HepG2 (cell line): Measurements from ENCODE around the gene TRIM10. TPM values are rescaled to one million over a fixed set of nuclear protein-coding genes. Genes with fewer than 3 reads are reported as not detected.

Experiments used
- GZF1 ChIP-seq: sonication (generic); formaldehyde crosslinking; IDR thresholded peaks from 2 replicates; pipeline ENCODE4 v1.5.1; 2020; ENCODE audit warnings: mild to moderate bottlenecking, missing genetic modification reagents
- MAF1 ChIP-seq: sonication (generic); formaldehyde crosslinking; IDR thresholded peaks from 2 replicates; pipeline ENCODE4 v1.5.0; 2020; ENCODE audit warnings: missing genetic modification reagents, borderline replicate concordance
- MEIS1 ChIP-seq: sonication (generic); formaldehyde crosslinking; IDR thresholded peaks from 2 replicates; pipeline ENCODE4 v1.9.0; 2021; ENCODE audit warnings: mild to moderate bottlenecking, missing genetic modification reagents, moderate library complexity, borderline replicate concordance
- MIER2 ChIP-seq: IDR thresholded peaks from 2 replicates; pipeline ENCODE4 v1.6.1; 2016; ENCODE audit warnings: missing biosample characterization, missing genetic modification reagents
- MTF1 ChIP-seq: sonication (generic); formaldehyde crosslinking; IDR thresholded peaks from 2 replicates; pipeline ENCODE4 v1.5.0; 2020; ENCODE audit warnings: missing genetic modification reagents
- MYC ChIP-seq: sonication (generic); formaldehyde crosslinking; IDR thresholded peaks from 2 replicates; pipeline ENCODE4 v1.9.0; 2021; ENCODE audit warnings: missing genetic modification reagents, borderline replicate concordance
- POLR2G ChIP-seq: fragments of 200-400 bp; formaldehyde crosslinking; IDR thresholded peaks from 2 replicates; pipeline ENCODE4 v1.6.1; 2018; ENCODE audit warnings: mild to moderate bottlenecking, low read depth, low read length, moderate library complexity
- PRPF4 ChIP-seq: fragments of 200-400 bp; formaldehyde crosslinking; IDR thresholded peaks from 2 replicates; pipeline ENCODE4 v1.6.1; 2016; ENCODE audit warnings: low read length, low read depth; ENCODE audit not compliant: poor library complexity, severe bottlenecking
- RCOR2 ChIP-seq: IDR thresholded peaks from 2 replicates; pipeline ENCODE4 v1.6.1; 2016; ENCODE audit warnings: missing biosample characterization, missing genetic modification reagents
- RFXANK ChIP-seq: IDR thresholded peaks from 2 replicates; pipeline ENCODE4 v1.6.1; 2016
- SIN3A ChIP-seq: IDR thresholded peaks from 2 replicates; pipeline ENCODE4 v1.6.1; 2011; ENCODE audit warnings: low read depth, mild to moderate bottlenecking, control low read depth, low read length, borderline replicate concordance
- SMAD1 ChIP-seq: sonication (generic); formaldehyde crosslinking; IDR thresholded peaks from 2 replicates; pipeline ENCODE4 v1.4.0; 2020; ENCODE audit warnings: missing genetic modification reagents, low read depth, mild to moderate bottlenecking, borderline replicate concordance
- ZBTB20 ChIP-seq: sonication (generic); formaldehyde crosslinking; IDR thresholded peaks from 2 replicates; pipeline ENCODE4 v1.8.1; 2023; ENCODE audit warnings: missing genetic modification reagents, low read depth, mild to moderate bottlenecking, borderline replicate concordance
- ZFP37 ChIP-seq: sonication (generic); formaldehyde crosslinking; IDR thresholded peaks from 2 replicates; pipeline ENCODE4 v1.4.0; 2020; ENCODE audit warnings: missing genetic modification reagents, borderline replicate concordance
- ZNF136 ChIP-seq: sonication (generic); formaldehyde crosslinking; IDR thresholded peaks from 2 replicates; pipeline ENCODE4 v1.8.1; 2022; ENCODE audit warnings: low read depth, mild to moderate bottlenecking, moderate library complexity, missing genetic modification reagents
- ZNF138 ChIP-seq: sonication (generic); formaldehyde crosslinking; IDR thresholded peaks from 2 replicates; pipeline ENCODE4 v1.5.0; 2020; ENCODE audit warnings: mild to moderate bottlenecking, low read depth, missing genetic modification reagents
- ZNF234 ChIP-seq: sonication (generic); formaldehyde crosslinking; conservative IDR thresholded peaks from 2 replicates; pipeline ENCODE4 v1.5.1; 2020; ENCODE audit warnings: mild to moderate bottlenecking, missing genetic modification reagents
- ZNF562 ChIP-seq: sonication (generic); formaldehyde crosslinking; IDR thresholded peaks from 2 replicates; pipeline ENCODE4 v1.8.0; 2022; ENCODE audit warnings: missing genetic modification reagents, borderline replicate concordance
- ZNF563 ChIP-seq: sonication (generic); formaldehyde crosslinking; IDR thresholded peaks from 2 replicates; pipeline ENCODE4 v1.8.0; 2022; ENCODE audit warnings: mild to moderate bottlenecking, moderate library complexity, missing genetic modification reagents
- ZNF616 ChIP-seq: sonication (generic); formaldehyde crosslinking; IDR thresholded peaks from 2 replicates; pipeline ENCODE4 v1.5.0; 2020; ENCODE audit warnings: low read depth, mild to moderate bottlenecking, missing genetic modification reagents
- ZNF713 ChIP-seq: sonication (generic); formaldehyde crosslinking; IDR thresholded peaks from 2 replicates; pipeline ENCODE4 v1.4.0; 2020; ENCODE audit warnings: mild to moderate bottlenecking, missing genetic modification reagents
- ZNF850 ChIP-seq: sonication (generic); formaldehyde crosslinking; conservative IDR thresholded peaks from 2 replicates; pipeline ENCODE4 v1.9.0; 2021; ENCODE audit warnings: mild to moderate bottlenecking, missing genetic modification reagents
- ZNF883 ChIP-seq: sonication (generic); formaldehyde crosslinking; IDR thresholded peaks from 2 replicates; pipeline ENCODE4 v1.5.1; 2020; ENCODE audit warnings: mild to moderate bottlenecking, missing genetic modification reagents; ENCODE audit errors: not compliant biosample characterization
- polyA plus RNA-seq, 8 experiments: library from polyadenylated mRNA; depleted of rRNA in 3 of 8; stranded (reverse) in 7 of 8; unstranded in 1 of 8; fragments of >200 nt; fragmentation: Illumina TruSeq in 4 of 8; extraction: Trizol in 4 of 8; gene quantifications; 2 replicates each; pipeline versions ENCODE4 v1.2.1 to v1.2.3, GENCODE V29; 2011 to 2016; ENCODE audit warnings: low read depth in 4 of 8, missing spikeins in 1 of 8, mixed read lengths in 1 of 8; ENCODE audit not compliant: insufficient read depth in 1 of 8
- total RNA-seq, 5 experiments: library from RNA; depleted of rRNA; stranded (reverse); fragments of >200 nt; fragmentation: Illumina TruSeq; extraction: Trizol; gene quantifications; 2 replicates each; pipeline ENCODE4 v1.2.3, GENCODE V29; 2016; ENCODE audit warnings: low read depth in 1 of 5
- TF ChIP-seq, protein P1 (sequence below): sonication (generic); formaldehyde crosslinking; IDR thresholded peaks from 2 replicates; pipeline ENCODE4 v1.5.0; 2020; ENCODE audit warnings: missing genetic modification reagents, mild to moderate bottlenecking, borderline replicate concordance
- TF ChIP-seq, protein P2 (sequence below): sonication (generic); formaldehyde crosslinking; IDR thresholded peaks from 2 replicates; pipeline ENCODE4 v1.4.0; 2020; ENCODE audit warnings: mild to moderate bottlenecking, missing genetic modification reagents
- TF ChIP-seq, protein P3 (sequence below): sonication (generic); formaldehyde crosslinking; conservative IDR thresholded peaks from 2 replicates; pipeline ENCODE4 v1.8.0; 2022; ENCODE audit warnings: low read depth, missing genetic modification reagents

Gene TRIM10
- total and polyA plus RNA-seq, 2 of the 13 experiments (the other 11 are each of a cell fraction or from before 2014, with no cell fraction given), result 4.1 to 6.8 TPM

DNA sequence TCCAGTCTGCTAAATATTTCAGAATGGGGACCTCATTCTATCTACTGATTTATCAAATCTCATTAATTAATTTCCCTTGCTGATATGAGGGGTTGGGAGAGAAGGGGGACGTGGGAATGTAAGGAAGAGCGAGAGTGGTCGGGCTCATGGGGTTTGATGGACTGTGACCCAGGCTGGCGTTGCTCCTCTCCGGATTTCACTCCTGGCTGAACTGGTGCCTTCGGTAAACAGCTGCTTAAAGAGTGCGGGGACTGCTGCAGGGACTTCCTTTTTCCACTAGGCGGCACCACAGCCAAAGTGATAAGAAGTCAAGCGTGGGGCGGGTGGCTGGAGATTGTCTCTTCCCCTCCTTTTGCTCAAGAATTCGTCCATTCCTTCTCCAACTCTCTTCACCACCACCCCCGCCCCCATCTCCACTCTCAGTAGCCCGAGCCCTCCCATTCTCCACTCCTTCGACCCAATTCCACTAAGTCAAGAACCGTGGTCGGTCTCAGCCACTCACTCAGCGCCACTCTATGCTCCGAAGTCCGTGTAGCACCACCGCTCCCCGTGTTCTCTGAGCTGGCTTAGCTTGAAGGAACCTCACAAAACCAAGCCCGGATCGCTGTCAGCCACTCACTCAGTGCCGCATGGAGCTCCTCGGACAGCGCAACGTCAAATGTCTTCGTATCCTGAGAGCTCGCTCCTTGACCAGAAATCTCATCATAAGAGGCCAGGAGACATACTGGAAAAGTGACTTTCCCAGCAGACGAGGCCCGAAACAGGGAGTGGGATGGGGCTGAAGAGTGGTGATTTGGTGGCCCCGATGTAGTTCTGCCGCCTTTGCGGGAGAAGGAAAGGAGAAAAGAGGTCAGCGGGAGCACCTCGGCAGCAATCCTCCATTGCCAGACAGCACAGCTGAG is 57.8 kb downstream of the TRIM10 start (continued):
- TF ChIP-seq, protein P1, sequence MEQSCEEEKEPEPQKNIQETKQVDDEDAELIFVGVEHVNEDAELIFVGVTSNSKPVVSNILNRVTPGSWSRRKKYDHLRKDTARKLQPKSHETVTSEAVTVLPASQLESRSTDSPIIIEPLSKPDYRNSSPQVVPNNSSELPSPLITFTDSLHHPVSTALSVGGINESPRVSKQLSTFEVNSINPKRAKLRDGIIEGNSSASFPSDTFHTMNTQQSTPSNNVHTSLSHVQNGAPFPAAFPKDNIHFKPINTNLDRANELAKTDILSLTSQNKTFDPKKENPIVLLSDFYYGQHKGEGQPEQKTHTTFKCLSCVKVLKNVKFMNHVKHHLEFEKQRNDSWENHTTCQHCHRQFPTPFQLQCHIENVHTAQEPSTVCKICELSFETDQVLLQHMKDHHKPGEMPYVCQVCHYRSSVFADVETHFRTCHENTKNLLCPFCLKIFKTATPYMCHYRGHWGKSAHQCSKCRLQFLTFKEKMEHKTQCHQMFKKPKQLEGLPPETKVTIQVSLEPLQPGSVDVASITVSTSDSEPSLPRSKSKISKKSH (CRISPR knock-in tag), result 0 out of 2 replicates have a peak, but pooled peaks have one; percentile 7
- TF ChIP-seq ZNF850, result no peak
- no peak for TF ChIP-seq MIER2
- TF ChIP-seq ZNF138, result no peak
- TF ChIP-seq ZFP37 (CRISPR knock-in tag), result peak; percentile 36; the same call in 1 of the 2 replicates
- TF ChIP-seq ZBTB20 (CRISPR knock-in tag), result peak; percentile 43; the same call in 1 of the 2 replicates
- no peak for TF ChIP-seq RCOR2 (CRISPR knock-in tag)
- TF ChIP-seq POLR2G, result peak; percentile 41; the same call in 1 of the 2 replicates
- 0 out of 2 replicates have a peak, but pooled peaks have one; percentile 8 for TF ChIP-seq ZNF234 (CRISPR knock-in tag)
- peak; percentile 43; the same call in 1 of the 2 replicates for TF ChIP-seq MYC
- TF ChIP-seq PRPF4, result no peak
- peak; percentile 77; the same call in 1 of the 2 replicates for TF ChIP-seq ZNF563 (CRISPR knock-in tag)
- TF ChIP-seq SIN3A, result peak; percentile 47; the same call in 1 of the 2 replicates
- TF ChIP-seq ZNF713 (CRISPR knock-in tag), result no peak
- peak; percentile 53; the same call in 1 of the 2 replicates for TF ChIP-seq SMAD1 (CRISPR knock-in tag)
- TF ChIP-seq ZNF616 (CRISPR knock-in tag), result no peak
- TF ChIP-seq, protein P2, sequence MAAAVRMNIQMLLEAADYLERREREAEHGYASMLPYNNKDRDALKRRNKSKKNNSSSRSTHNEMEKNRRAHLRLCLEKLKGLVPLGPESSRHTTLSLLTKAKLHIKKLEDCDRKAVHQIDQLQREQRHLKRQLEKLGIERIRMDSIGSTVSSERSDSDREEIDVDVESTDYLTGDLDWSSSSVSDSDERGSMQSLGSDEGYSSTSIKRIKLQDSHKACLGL (CRISPR knock-in tag), result 0 out of 2 replicates have a peak, but pooled peaks have one; percentile 47
- TF ChIP-seq MEIS1, result peak; percentile 40; the same call in 1 of the 2 replicates
- no peak for TF ChIP-seq ZNF562 (CRISPR knock-in tag)
- no peak for TF ChIP-seq MAF1 (CRISPR knock-in tag)
- TF ChIP-seq ZNF883, result no peak
- TF ChIP-seq GZF1 (CRISPR knock-in tag), result 0 out of 2 replicates have a peak, but pooled peaks have one; percentile 64
- TF ChIP-seq MTF1, result no peak
- TF ChIP-seq ZNF136 (CRISPR knock-in tag), result no peak
- 0 out of 2 replicates have a peak, but pooled peaks have one; percentile 47 for TF ChIP-seq RFXANK (CRISPR knock-in tag)
- TF ChIP-seq, protein P3, sequence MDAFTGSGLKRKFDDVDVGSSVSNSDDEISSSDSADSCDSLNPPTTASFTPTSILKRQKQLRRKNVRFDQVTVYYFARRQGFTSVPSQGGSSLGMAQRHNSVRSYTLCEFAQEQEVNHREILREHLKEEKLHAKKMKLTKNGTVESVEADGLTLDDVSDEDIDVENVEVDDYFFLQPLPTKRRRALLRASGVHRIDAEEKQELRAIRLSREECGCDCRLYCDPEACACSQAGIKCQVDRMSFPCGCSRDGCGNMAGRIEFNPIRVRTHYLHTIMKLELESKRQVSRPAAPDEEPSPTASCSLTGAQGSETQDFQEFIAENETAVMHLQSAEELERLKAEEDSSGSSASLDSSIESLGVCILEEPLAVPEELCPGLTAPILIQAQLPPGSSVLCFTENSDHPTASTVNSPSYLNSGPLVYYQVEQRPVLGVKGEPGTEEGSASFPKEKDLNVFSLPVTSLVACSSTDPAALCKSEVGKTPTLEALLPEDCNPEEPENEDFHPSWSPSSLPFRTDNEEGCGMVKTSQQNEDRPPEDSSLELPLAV, result no peak
